ENCODE results near the gene B4GALT2.

GRCh38 chr1:44021581-44022321 lies 42.7 kb downstream of the B4GALT2 start:
- TF ChIP-seq POLR2A (IDR thresholded peaks at IDR 0.05) (no peak), CTCF (IDR thresholded peaks at IDR 0.05) (no peak)
